Kidney (tissue), 14 donors: ENCODE results near the gene SCUBE3. TPM values are rescaled to one million over a fixed set of nuclear protein-coding genes. Genes with fewer than 3 reads are reported as not detected.

Experiments
- DNase-seq, 5 donors: peaks; one replicate each; pipeline ENCODE4 v3.0.0-alpha.2; 2013 to 2020
- FAIRE-seq: peaks from 2 replicates; lab custom pipeline; 2012; peaks lifted over from hg19 to GRCh38; lab: Jason Lieb, UNC
- H3K27ac ChIP-seq, 2 donors: one replicate each; pipeline ENCODE4 v1.7.0; 2013; ENCODE audit warnings: low read depth in 2 of 2, low read length in 2 of 2, inconsistent platforms in 1 of 2
- H3K27me3 ChIP-seq: one replicate; pipeline ENCODE4 v1.7.1; 2013; ENCODE audit warnings: low read length, inconsistent platforms; ENCODE audit not compliant: control insufficient read depth, insufficient read depth
- H3K36me3 ChIP-seq, 3 donors: one replicate each; pipeline versions ENCODE4 v1.7.0 to v1.7.1; 2013; ENCODE audit warnings: low read length in 3 of 3, control low read depth in 1 of 3, inconsistent platforms in 1 of 3; ENCODE audit not compliant: insufficient read depth in 3 of 3, control insufficient read depth in 2 of 3
- H3K4me1 ChIP-seq, 3 donors: one replicate each; pipeline versions ENCODE4 v1.7.0 to v1.7.1; 2013; ENCODE audit warnings: low read length in 3 of 3, inconsistent platforms in 1 of 3, low read depth in 1 of 3; ENCODE audit not compliant: control insufficient read depth in 2 of 3, insufficient read depth in 2 of 3
- H3K4me3 ChIP-seq, 3 donors: one replicate each; pipeline versions ENCODE4 v1.7.0 to v1.8.1; 2013; ENCODE audit warnings: low read length in 3 of 3, control low read depth in 1 of 3, inconsistent platforms in 1 of 3
- H3K9ac ChIP-seq, 3 donors: one replicate each; pipeline versions ENCODE4 v1.7.0 to v1.7.1; 2013; ENCODE audit warnings: low read length in 3 of 3, control low read depth in 1 of 3, inconsistent platforms in 1 of 3
- H3K9me3 ChIP-seq, 3 donors: one replicate each; pipeline versions ENCODE4 v1.7.0 to v1.7.1; 2013; ENCODE audit warnings: low read length in 3 of 3, control low read depth in 1 of 3, inconsistent platforms in 1 of 3; ENCODE audit not compliant: control insufficient read depth in 2 of 3, insufficient read depth in 1 of 3
- intact Hi-C: fragments of 100-400 bp; cut with DNase I; formaldehyde crosslinking; loops from one replicate; pipeline ENCODE4 v1.11.1; 2022
- polyA plus RNA-seq: library from polyadenylated mRNA; stranded (reverse); fragments of 350-450 nt; fragmentation: Illumina TruSeq; extraction: RNeasy Lipid Tissue Mini Kit (QIAGEN cat#74804); gene quantifications from one replicate; pipeline ENCODE4 v1.2.3, GENCODE V29; 2014; ENCODE audit warnings: low read depth, low replicate concordance; ENCODE audit not compliant: insufficient read depth
- total RNA-seq: library from RNA; stranded (reverse); fragmentation: NEBNext Ultra II Directional; extraction: Animal tissue kit (Norgen Biotek cat#: 25700); gene quantifications from one replicate; pipeline ENCODE4 v1.2.1, GENCODE V29; 2021
- TF ChIP-seq, protein P1 (sequence below): IDR thresholded peaks from 3 replicates; pipeline ENCODE4 v1.5.1; 2012; ENCODE audit warnings: mild to moderate bottlenecking, moderate library complexity, borderline replicate concordance; ENCODE audit not compliant: insufficient read depth; ENCODE audit errors: extremely low read depth
- donor health status: control.
- donor health status: control.
- donor health status: control.
- donor health status: control.
- donor health status: control.
- donor health status: DM: yes; HTN: yes; CAD: no.
- donor health status: Normal renal cell carcinoma (clear cell type).

Gene SCUBE3
- total and polyA plus RNA-seq, 2 donors from 2014 or later, result 2.5 to 4.5 TPM

DNA sequence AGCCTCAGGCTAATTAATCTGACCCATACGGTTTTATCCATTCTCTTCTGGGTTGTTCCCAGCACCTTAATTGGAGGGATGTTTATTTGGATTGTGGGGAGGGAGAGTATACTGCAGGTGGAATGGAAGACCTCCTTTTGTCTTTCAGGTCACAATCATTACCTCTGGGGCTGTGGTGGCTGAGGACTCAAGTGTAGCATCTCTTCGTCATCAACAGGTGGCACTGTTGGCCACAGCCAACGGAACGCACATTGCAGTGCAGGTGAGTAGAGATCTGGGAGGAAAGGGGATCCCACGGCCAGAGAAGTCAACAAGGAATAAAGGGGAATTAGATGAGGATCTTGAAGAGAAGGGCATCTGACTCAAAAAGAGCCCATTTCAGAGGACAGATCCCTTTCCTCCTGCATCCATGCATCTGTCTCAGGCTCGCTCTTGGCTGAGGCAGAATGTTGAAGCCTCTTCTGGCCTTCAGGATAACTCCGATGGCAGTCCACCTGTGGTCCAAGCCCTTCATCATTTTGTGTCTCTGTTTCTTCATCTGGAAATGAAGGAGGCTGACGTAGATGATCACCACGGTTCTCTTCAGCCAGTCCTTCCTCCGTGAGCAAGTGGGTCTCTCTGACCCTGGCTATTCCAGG is 80.7 kb downstream of the SCUBE3 start:
- Histone ChIP-seq H3K4me3 (no peak overlapping the region), H3K9me3 (no peaks in the 10 kb centered on the region), H3K27me3 (no peaks in the 10 kb centered on the region), H3K4me1 (peaks cover 0 to 10% (median 0%) of the 10 kb centered on the region in 3 donors), H3K9ac (no peak overlapping the region), H3K27ac (no peak overlapping the region), H3K36me3 (peaks cover 3 to 35% (median 23%) of the 10 kb centered on the region in 3 donors)
- FAIRE-seq, result no peak
- DNase-seq, result peak in 3 of 5 donors; percentile 38 to 58 (median 56)
- TF ChIP-seq, protein P1, sequence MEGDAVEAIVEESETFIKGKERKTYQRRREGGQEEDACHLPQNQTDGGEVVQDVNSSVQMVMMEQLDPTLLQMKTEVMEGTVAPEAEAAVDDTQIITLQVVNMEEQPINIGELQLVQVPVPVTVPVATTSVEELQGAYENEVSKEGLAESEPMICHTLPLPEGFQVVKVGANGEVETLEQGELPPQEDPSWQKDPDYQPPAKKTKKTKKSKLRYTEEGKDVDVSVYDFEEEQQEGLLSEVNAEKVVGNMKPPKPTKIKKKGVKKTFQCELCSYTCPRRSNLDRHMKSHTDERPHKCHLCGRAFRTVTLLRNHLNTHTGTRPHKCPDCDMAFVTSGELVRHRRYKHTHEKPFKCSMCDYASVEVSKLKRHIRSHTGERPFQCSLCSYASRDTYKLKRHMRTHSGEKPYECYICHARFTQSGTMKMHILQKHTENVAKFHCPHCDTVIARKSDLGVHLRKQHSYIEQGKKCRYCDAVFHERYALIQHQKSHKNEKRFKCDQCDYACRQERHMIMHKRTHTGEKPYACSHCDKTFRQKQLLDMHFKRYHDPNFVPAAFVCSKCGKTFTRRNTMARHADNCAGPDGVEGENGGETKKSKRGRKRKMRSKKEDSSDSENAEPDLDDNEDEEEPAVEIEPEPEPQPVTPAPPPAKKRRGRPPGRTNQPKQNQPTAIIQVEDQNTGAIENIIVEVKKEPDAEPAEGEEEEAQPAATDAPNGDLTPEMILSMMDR, result peak; percentile 69
- intact Hi-C loops, result no loop called here

DNA sequence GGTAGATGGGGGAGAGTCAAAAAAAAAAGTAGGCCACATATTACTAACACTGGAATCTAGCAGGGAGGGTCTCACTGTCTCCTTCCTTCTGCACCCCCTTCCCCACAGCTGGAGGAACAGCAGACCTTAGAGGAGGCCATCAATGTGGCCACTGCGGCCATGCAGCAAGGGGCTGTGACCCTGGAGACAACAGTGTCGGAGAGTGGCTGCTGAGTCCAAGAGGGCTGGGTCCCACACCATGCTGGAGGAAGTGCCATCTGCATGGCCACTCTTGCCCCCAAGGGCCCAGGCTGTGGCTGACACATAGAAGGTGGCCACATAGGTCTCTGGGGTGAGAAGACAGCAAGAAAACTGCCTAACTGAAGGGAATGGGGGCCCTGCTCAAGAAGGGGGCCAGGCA is 81.3 kb downstream of the SCUBE3 start:
- Histone ChIP-seq H3K4me1 (peaks cover 0 to 10% (median 0%) of the 10 kb centered on the region in 3 donors), H3K36me3 (peaks cover 3 to 30% (median 18%) of the 10 kb centered on the region in 3 donors), H3K4me3 (no peak overlapping the region), H3K9me3 (no peaks in the 10 kb centered on the region), H3K27ac (no peak overlapping the region), H3K27me3 (no peaks in the 10 kb centered on the region), H3K9ac (no peak overlapping the region)
- no peak for FAIRE-seq
- no peak for DNase-seq
- TF ChIP-seq, protein P1, result no peak
- intact Hi-C loops, result no loop called here

DNA sequence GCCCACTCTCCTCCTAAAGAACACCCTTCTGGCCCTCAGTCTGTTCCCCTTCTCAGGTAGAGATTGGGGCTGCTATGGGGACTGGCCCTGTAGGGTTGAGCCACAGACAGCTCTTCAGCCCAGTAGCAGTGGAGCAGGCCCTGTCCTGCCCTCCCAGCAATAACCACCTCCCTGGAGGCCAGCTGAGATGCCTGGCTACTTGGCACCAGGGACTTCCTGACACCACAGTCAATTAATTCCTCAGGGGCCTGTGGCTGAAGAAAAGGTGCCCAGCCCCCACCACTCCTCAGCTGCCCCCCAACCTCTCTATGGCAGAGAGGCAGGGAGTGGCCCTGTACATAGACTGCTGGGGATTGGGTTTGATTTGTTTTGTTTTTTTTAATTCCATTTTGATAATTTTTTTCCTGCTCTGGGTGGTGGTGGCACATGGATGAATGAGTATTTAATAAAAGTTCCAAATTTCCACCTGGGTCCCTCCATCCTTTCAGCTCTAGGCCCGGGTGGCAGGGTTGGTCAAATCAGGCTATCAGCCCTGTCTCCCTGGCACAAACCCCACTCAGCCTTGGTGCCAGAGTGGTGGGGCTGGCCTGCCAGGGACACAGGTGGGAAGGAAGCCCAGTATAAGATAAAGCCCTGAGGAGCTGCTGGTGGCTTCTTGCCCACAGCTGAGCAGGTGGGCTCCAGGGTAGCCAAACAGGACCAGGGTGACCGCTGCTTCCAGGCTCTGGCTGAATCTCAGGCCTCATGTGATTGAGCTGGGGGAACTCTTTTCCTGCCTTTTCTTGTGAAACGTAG is 82.0 kb downstream of the SCUBE3 start:
- no peak for FAIRE-seq
- intact Hi-C loops, result no loop called here
- Histone ChIP-seq H3K36me3 (peaks cover 3 to 25% (median 13%) of the 10 kb centered on the region in 3 donors), H3K9me3 (no peaks in the 10 kb centered on the region), H3K4me3 (no peak overlapping the region), H3K9ac (no peak overlapping the region), H3K27me3 (no peaks in the 10 kb centered on the region), H3K27ac (no peak overlapping the region), H3K4me1 (peaks cover 0 to 10% (median 0%) of the 10 kb centered on the region in 3 donors)
- DNase-seq, result no peak
- TF ChIP-seq, protein P1, result no peak
